Heart left ventricle (tissue), 16 donors: ENCODE data around the gene OR1N2. TPM values are rescaled to one million over a fixed set of nuclear protein-coding genes. Genes with fewer than 3 reads are reported as not detected.

Source experiments
- ATAC-seq, 4 donors: fragments of 200-7000 bp; cut with Tn5 transposase; one replicate each; pipeline ENCODE4 v1.9.1; 2020 to 2022; ENCODE audit warnings: moderate library complexity in 4 of 4, mild to moderate bottlenecking in 3 of 4, moderate number of reproducible peaks in 1 of 4
- DNase-seq, 5 donors: peaks; one replicate each; pipeline ENCODE4 v3.0.0-alpha.2; 2020
- H3K27ac ChIP-seq, 12 donors: fragments of 200-600 bp; sonication (generic) in 4 of 12; one replicate each; pipeline versions ENCODE4 v1.5.0 to v1.8.0; 2016 to 2022; ENCODE audit warnings: mild to moderate bottlenecking in 2 of 12
- H3K27me3 ChIP-seq, 9 donors: fragments of 200-600 bp; sonication (generic) in 2 of 9; one replicate each; pipeline versions ENCODE4 v1.5.1 to v1.8.0; 2016 to 2022; ENCODE audit warnings: mild to moderate bottlenecking in 3 of 9
- H3K36me3 ChIP-seq, 9 donors: fragments of 200-600 bp; sonication (generic) in 2 of 9; one replicate each; pipeline versions ENCODE4 v1.5.0 to v1.8.0; 2018 to 2022; ENCODE audit warnings: mild to moderate bottlenecking in 2 of 9
- H3K4me1 ChIP-seq, 12 donors: fragments of 200-600 bp; sonication (generic) in 4 of 12; one replicate each; pipeline versions ENCODE4 v1.5.0 to v1.8.0; 2016 to 2022; ENCODE audit warnings: mild to moderate bottlenecking in 3 of 12
- H3K4me3 ChIP-seq, 12 donors: fragments of 200-600 bp; sonication (generic) in 4 of 12; one replicate each; pipeline versions ENCODE4 v1.5.0 to v1.8.0; 2017 to 2022; ENCODE audit warnings: mild to moderate bottlenecking in 9 of 12, moderate library complexity in 4 of 12
- H3K9me3 ChIP-seq, 12 donors: fragments of 200-600 bp; sonication (generic) in 4 of 12; one replicate each; pipeline versions ENCODE4 v1.5.0 to v1.8.0; 2016 to 2022; ENCODE audit warnings: mild to moderate bottlenecking in 1 of 12
- POLR2A ChIP-seq, 2 donors: fragments of 450-650 bp; IDR thresholded peaks; one replicate each; pipeline ENCODE4 v1.6.1; 2017; ENCODE audit warnings: antibody characterized with exemption in 2 of 2, mild to moderate bottlenecking in 2 of 2, moderate library complexity in 2 of 2
- WGBS, 4 donors: extraction: QIAGEN DNeasy Blood & Tissue Kit in 2 of 4; methylation state at CpG; one replicate each; pipeline versions ENCODE4 v1.1.5 to v1.1.7; 2013 to 2018; 5-methylcytosine and 5-hydroxymethylcytosine counted together
- intact Hi-C, 10 donors: fragments of 100-400 bp; cut with DNase I; formaldehyde crosslinking; loops; one replicate each; pipeline versions ENCODE4 v1.11.1 to v1.14.2; 2022
- long read RNA-seq, 3 donors: library from polyadenylated mRNA; unstranded; transcript quantifications; one replicate each; pipeline ENCODE4 v2.0.0, GENCODE V29; 2020 to 2021
- polyA plus RNA-seq, 2 donors: library from polyadenylated mRNA; stranded (reverse); fragments of 200-250 nt; gene quantifications; one replicate each; pipeline ENCODE4 v1.2.3, GENCODE V29; 2013
- total RNA-seq, 9 donors: library from RNA; depleted of rRNA in 2 of 9; stranded (reverse); fragments of >200 nt in 2 of 9; fragmentation: NEBNext Ultra II Directional in 3 of 9; extraction: Animal tissue kit (Norgen Biotek cat#: 25700) in 3 of 9; gene quantifications; one replicate each; pipeline versions ENCODE4 v1.1.0 to v1.2.4, GENCODE V29; 2016 to 2023
- TF ChIP-seq, protein P1 (sequence below), 12 donors: fragments of 200-600 bp; sonication (generic) in 4 of 12; IDR thresholded peaks; one replicate each; pipeline versions ENCODE4 v1.5.0 to v1.8.0; 2018 to 2022; ENCODE audit warnings: antibody characterized with exemption in 12 of 12, mild to moderate bottlenecking in 5 of 12
- donor health status: ischemic (EF 13 %, LVEDD 7.1; RV severe dilation, severe dysfunction).
- donor health status: healthy with polysubstance abuse.
- donor health status: DM: no; HTN: yes; CAD: no.
- donor health status: DM: no; HTN: no; CAD: no.
- donor health status: ischemic (EF 25% LVEDD 6.9; RV normal size, moderate dysfunction).
- donor health status: ischemic (EF 25% LVEDD 5.7; RV mildly dilated, moderate dysfunction).
- donor health status: healthy.
- donor health status: DM: yes; HTN: yes; CAD: no.
- donor health status: ischemic (EF 35%, LVEDD 5.7; RV mildly dilated, moderate dysfunction).
- donor health status: nonischemic (EF 11% LVEDD 7.7; RV severe dilation, severe dysfunction).
- donor health status: DM: yes; HTN: yes; CAD: no.
- donor health status: PGD.
- donor health status: ischemic (EF 29% LVEDD 5.4; RV normal size, mild dysfunction).
- donor health status: nonischemic (EF 23%, LVEDD 6.1; RV moderate dilation, normal function).

The OR1N2 gene, protein sequence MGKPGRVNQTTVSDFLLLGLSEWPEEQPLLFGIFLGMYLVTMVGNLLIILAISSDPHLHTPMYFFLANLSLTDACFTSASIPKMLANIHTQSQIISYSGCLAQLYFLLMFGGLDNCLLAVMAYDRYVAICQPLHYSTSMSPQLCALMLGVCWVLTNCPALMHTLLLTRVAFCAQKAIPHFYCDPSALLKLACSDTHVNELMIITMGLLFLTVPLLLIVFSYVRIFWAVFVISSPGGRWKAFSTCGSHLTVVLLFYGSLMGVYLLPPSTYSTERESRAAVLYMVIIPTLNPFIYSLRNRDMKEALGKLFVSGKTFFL
- not detected for total RNA-seq
- not detected for polyA plus RNA-seq
- long read RNA-seq, donor 1 = 0 reads
- long read RNA-seq, donor 2 = 0 reads
- long read RNA-seq, donor 3 = 0 reads

GRCh38 chr9:122552812-122553211, at the start of gene OR1N2:
OR1N2 (plus strand) TSS chr9:122553112; CDS start chr9:122553212, 100 bp downstream.
- peaks cover 0 to 5% (median 0%) of the 10 kb centered on the region in 12 donors for H3K9me3 ChIP-seq
- H3K27ac ChIP-seq = no peak within 1 kb of the TSS
- H3K27me3 ChIP-seq = peaks cover 0 to 3% (median 0%) of the 10 kb centered on the region in 9 donors
- no peak within 1 kb of the TSS for H3K4me3 ChIP-seq
- H3K36me3 ChIP-seq = no peaks in the 10 kb centered on the region
- 56 to 73% (median 67%) methylated on average over 2 of the region's 2 CpGs for WGBS, 4 donors
- intact Hi-C loops = no loop called here
- TF ChIP-seq, protein P1, sequence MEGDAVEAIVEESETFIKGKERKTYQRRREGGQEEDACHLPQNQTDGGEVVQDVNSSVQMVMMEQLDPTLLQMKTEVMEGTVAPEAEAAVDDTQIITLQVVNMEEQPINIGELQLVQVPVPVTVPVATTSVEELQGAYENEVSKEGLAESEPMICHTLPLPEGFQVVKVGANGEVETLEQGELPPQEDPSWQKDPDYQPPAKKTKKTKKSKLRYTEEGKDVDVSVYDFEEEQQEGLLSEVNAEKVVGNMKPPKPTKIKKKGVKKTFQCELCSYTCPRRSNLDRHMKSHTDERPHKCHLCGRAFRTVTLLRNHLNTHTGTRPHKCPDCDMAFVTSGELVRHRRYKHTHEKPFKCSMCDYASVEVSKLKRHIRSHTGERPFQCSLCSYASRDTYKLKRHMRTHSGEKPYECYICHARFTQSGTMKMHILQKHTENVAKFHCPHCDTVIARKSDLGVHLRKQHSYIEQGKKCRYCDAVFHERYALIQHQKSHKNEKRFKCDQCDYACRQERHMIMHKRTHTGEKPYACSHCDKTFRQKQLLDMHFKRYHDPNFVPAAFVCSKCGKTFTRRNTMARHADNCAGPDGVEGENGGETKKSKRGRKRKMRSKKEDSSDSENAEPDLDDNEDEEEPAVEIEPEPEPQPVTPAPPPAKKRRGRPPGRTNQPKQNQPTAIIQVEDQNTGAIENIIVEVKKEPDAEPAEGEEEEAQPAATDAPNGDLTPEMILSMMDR (IDR thresholded peaks at IDR 0.05) = no peak
- TF ChIP-seq POLR2A (IDR thresholded peaks at IDR 0.05) = no peak
- no peaks in the 10 kb centered on the region for H3K4me1 ChIP-seq
- ATAC-seq (no peak), DNase-seq (no peak)

GRCh38 chr9:122506964-122507363, 45.9 kb upstream of the OR1N2 start:
- Histone ChIP-seq H3K9me3 (no peaks in the 10 kb centered on the region), H3K36me3 (no peaks in the 10 kb centered on the region), H3K4me1 (no peaks in the 10 kb centered on the region), H3K27me3 (peaks cover 0 to 10% (median 0%) of the 10 kb centered on the region in 9 donors), H3K4me3 (no peak overlapping the region), H3K27ac (no peak overlapping the region)
- WGBS, 4 donors = 37 to 48% (median 43%) methylated on average over 2 of the region's 2 CpGs
- no peak for TF ChIP-seq POLR2A (IDR thresholded peaks at IDR 0.05)
- TF ChIP-seq, protein P1 (IDR thresholded peaks at IDR 0.05) = no peak
- DNase-seq = no peak
- no peak for ATAC-seq
- intact Hi-C loops = no loop called here

- no peak for TF ChIP-seq POLR2A (IDR thresholded peaks at IDR 0.05)
- TF ChIP-seq, protein P1 (IDR thresholded peaks at IDR 0.05) = no peak
- Histone ChIP-seq H3K27ac (no peak within 1 kb of the TSS), H3K9me3 (no peaks in the 10 kb centered on the region), H3K36me3 (no peaks in the 10 kb centered on the region), H3K4me1 (no peaks in the 10 kb centered on the region), H3K27me3 (peaks cover 0 to 11% (median 0%) of the 10 kb centered on the region in 9 donors), H3K4me3 (no peak within 1 kb of the TSS)
- no peak for DNase-seq
- 71 to 79% (median 74%) methylated on average over 6 of the region's 6 CpGs for WGBS, 4 donors
- no peak for ATAC-seq
- intact Hi-C loops = no loop called here
These were observed 42.4 kb upstream of the OR1N2 start, which contains the start of gene OR1J2 for GRCh38 chr9:122510502-122510901. OR1J2 (plus strand) TSS chr9:122510802; CDS start chr9:122510802, 0 bp downstream.

DNA sequence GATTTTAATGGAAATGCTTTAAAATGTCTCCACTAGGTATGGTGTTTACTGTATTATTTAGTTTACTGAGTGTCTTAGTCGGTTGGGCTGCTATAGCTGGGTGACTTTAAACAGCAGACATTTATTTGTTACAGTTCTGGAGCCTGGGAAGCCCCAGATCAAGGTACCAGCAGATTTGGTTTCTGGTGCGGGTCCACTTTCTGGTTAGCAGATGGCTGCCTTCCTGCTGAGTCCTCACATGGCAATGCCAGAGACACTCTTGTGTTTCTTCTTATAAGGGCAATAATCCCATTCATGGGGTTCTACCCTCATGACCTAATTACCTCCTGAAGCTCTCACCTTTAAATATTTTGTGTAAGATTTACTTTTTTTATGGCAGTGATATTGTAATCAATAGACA, 34.7 kb upstream of the OR1N2 start:
- intact Hi-C loops = no loop called here
- no peak overlapping the region for H3K4me3 ChIP-seq
- no peak for TF ChIP-seq POLR2A (IDR thresholded peaks at IDR 0.05)
- TF ChIP-seq, protein P1 (IDR thresholded peaks at IDR 0.05) = no peak
- 45 to 57% (median 52%) methylated on average over 2 of the region's 2 CpGs for WGBS, 4 donors
- H3K4me1 ChIP-seq = no peaks in the 10 kb centered on the region
- H3K9me3 ChIP-seq = no peaks in the 10 kb centered on the region
- DNase-seq = no peak
- peaks cover 0 to 28% (median 0%) of the 10 kb centered on the region in 9 donors for H3K27me3 ChIP-seq
- ATAC-seq = no peak
- H3K27ac ChIP-seq = no peak overlapping the region
- H3K36me3 ChIP-seq = no peaks in the 10 kb centered on the region
